HEK293T (cell line): ENCODE results near the gene SLC28A1.

Experiments
- ARNT ChIP-seq: fragments of 450-650 bp; IDR thresholded peaks from 2 replicates; pipeline ENCODE4 v1.6.1; 2017; ENCODE audit warnings: mild to moderate bottlenecking
- BHLHE40 ChIP-seq: fragments of 450-650 bp; IDR thresholded peaks from 2 replicates; pipeline ENCODE4 v1.6.1; 2016; ENCODE audit warnings: mild to moderate bottlenecking, moderate library complexity, borderline replicate concordance
- FOXM1 ChIP-seq: fragments of 450-650 bp; IDR thresholded peaks from 2 replicates; pipeline ENCODE4 v1.6.1; 2017; ENCODE audit warnings: mild to moderate bottlenecking, borderline replicate concordance
- SP1 ChIP-seq: fragments of 450-650 bp; IDR thresholded peaks from 2 replicates; pipeline ENCODE4 v1.6.1; 2017
- TARDBP ChIP-seq: fragments of 450-650 bp; IDR thresholded peaks from 2 replicates; pipeline ENCODE4 v1.6.1; 2016

DNA sequence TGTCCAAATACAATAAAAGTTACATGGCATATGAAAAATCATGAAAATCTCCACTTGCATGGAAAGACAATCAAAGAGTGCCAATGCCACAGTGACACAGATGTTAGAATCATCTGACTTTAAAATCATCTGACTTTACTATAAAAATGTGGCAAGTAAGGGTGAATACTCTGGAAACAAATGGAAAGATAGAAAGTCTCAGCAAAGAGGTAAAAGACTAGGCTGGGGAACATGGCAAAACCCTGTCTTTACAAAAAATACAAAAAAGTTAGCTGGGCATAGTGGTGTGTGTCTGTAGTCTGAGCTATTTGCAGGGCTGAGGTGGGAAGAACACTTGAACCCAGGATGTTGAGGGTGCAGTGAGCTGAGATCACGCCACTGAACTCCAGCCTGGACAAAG, 38.2 kb upstream of the SLC28A1 start:
- TF ChIP-seq BHLHE40 = no peak
- no peak for TF ChIP-seq ARNT
- TF ChIP-seq TARDBP = no peak
- TF ChIP-seq FOXM1 = no peak
- no peak for TF ChIP-seq SP1
